GM18861 (cell line): ENCODE results near the gene ZNF728.
"Not testable (repeated sequence)": the region's sequence is repeated elsewhere in the genome, so short reads cannot be mapped to it uniquely, and the experiment has no call there.

Experiments
- ATAC-seq: cut with Tn5 transposase; IDR thresholded peaks from one replicate; pipeline ENCODE4 v1.9.1; 2021; ENCODE audit not compliant: unreplicated experiment

The ZNF728 gene

DNA sequence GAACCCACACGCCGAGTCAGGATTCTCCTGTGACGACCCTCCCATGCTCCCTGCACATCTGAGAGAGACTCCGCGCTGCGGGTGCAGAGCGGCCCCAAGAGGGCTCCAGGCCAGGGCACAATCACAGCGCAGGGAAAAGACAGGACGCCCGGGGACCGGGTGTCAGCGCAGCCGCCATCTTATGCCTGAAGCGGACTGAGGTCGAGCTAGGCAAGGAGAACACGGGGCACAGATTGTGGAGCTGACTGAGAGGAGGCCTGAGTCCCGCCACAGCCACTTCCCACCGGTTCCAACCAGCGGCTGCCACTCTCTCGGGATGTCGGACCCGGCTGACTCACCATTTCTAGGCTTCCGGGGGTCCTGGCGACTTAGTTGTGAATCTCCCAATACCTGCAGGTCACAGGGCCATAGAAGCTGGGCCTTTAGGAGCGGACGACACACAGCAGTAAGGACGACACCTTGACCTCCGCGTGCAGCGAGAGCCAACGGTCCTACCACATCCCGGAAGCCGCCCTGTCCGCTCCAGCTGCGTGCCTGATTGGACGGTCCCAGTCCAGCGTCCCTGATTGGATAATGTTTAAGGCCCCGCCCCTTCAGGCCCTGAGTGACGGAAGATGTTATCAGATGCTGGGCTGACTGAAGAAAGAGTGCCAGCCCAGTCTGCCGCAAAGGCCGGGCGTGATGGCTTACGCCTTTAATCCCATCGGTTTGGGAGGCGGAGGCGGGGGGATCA is at the start of gene ZNF728:
Gene ZNF728, minus strand, starts transcription at position 487 of the 733 bp plus-strand sequence. Its CDS starts 146 bp downstream, at position 341.
- no peak for ATAC-seq

DNA sequence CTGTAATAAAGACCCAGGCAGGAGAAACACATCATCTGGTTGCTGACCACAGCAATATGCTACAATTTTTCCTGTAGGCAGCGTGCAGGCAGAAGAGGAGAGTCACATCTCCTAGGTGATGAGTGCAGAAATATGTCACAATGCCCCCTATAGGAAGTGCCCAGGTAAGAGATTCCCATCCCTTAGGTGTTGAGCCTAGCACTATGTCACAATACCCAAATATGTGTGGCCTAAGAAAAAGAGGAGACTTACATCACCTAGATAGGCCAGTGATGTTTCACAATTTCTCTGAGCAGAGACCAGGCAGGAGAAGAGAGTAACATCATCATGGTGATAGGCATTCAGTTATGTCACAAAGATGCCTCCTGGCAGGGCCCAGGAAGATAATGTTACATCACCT is 49.4 kb upstream of the ZNF728 start:
- no peak for ATAC-seq

GRCh38 chr19:23049256-23049655 is 46.3 kb upstream of the ZNF728 start:
- no peak for ATAC-seq

DNA sequence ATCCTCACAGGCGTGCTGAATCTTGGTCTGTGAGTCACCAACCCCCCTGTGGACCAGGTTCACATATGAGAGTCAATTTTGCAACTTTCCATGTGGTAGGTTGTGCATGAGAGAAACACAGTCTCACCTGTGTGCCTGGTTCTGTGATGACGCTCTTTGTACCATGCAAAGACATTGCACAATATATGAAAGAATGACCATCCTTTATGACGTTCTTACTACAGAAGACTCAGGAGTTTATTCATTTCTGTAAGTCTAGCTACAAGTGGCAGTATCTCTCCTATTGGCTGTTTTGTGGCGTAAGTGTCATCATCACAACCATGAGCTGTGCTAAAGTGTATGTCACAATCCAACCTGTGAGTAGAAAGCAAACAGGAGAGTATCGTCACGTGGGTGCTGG is 43.8 kb upstream of the ZNF728 start:
- ATAC-seq: no peak

DNA sequence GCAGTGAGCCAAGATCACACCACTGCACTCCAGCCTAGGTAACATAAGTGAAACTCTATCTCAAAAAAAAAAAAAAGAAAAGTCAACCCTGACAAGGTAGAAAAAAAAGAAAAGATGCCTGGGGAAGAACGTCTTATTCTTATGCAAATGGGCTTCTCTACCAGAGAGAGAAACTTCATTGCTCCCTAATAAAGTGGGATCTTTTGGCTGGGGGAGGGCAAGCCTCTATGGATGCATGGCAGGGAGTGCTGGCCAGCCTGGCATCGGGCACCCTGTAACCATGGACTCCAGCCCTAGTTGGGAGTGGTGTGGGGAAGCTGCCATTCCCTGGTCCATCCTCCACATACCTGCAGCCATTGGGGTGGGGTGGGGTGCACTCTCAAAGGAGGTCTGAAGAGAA is 30.7 kb upstream of the ZNF728 start:
- ATAC-seq: no peak

- no peak for ATAC-seq
These were observed 12.7 kb upstream of the ZNF728 start for GRCh38 chr19:23015660-23016059.

GRCh38 chr19:22994957-22995356 is 8.0 kb downstream of the ZNF728 start:
- ATAC-seq: not testable (repeated sequence)

GRCh38 chr19:22976248-22976647 is 26.7 kb downstream of the ZNF728 start:
- ATAC-seq: no peak

DNA sequence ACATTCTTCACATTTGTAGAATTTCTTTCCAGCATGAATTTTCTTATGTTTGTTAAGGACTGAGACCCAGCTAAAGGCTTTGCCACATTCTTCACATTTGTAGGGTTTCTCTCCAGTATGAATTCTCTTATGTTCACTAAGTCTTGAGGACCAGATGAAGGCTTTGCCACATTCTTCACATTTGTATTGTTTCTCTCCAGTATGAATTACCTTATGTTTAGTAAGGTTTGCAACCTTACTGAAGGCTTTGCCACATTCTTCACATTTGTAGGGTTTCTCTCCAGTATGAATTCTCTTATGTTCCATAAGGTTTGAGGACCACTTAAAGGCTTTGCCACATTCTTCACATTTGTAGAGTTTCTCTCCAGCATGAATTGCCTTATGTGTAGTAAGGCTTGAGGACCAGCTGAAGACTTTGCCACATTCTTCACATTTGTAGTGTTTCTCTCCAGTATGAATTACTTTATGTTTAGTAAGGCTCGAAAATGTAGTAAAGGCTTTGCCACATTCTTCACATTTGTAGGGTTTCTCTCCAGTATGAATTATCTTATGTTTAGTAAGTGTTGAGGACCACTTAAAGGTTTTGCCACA is 27.3 kb downstream of the ZNF728 start:
- ATAC-seq: not testable (repeated sequence)

DNA sequence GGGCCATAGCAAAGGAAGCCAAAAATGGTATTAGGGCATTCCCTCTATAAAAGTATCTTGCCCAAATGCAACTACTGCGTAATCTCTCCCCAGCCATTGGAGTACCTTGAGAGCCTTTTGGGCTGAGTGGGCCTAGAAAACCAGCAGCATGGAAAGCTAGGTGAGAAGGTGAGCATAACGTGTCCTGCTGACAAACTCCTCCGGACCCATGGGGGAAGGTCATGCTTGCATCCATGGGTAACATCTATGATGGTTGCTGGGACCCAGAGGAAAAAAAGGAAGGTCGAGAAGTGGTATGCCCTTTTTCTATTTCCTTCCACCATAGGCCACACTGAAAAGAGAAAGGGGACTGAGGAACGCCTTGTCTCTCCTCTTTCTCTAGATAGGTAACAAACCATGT is 57.4 kb downstream of the ZNF728 start:
- no peak for ATAC-seq

DNA sequence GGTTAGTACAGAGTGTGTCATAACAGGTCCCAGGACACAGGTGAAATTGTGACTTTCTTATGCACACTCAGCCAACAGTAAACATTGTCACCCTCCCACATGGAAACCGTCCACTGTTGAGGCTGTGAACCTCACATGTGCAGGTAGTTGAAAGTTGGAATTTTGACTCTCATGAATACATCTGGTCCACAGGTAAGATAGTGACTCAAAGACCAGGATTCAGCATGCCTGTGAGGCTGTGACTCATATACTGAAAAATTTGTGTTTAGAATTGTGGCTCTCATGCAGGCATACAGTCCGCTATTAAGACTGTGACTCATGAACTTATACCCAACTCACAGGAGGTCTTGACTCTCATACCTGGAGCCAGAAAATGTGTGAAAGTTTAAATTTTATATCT is 67.8 kb downstream of the ZNF728 start:
- ATAC-seq: no peak

DNA sequence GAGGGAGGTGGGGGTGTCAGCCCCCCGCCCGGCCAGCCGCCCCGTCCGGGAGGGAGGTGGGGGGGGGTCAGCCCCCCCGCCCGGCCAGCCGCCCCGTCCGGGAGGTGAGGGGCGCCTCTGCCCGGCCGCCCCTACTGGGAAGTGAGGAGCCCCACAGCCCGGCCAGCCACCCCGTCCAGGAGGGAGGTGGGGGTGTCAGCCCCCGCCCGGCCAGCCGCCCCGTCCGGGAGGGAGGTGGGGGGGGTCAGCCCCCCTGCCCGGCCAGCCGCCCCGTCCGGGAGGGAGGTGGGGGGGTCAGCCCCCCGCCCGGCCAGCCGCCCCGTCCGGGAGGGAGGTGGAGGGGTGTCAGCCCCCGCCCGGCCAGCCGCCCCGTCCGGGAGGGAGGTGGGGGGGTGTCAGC is 75.4 kb downstream of the ZNF728 start:
- ATAC-seq: not testable (repeated sequence)

DNA sequence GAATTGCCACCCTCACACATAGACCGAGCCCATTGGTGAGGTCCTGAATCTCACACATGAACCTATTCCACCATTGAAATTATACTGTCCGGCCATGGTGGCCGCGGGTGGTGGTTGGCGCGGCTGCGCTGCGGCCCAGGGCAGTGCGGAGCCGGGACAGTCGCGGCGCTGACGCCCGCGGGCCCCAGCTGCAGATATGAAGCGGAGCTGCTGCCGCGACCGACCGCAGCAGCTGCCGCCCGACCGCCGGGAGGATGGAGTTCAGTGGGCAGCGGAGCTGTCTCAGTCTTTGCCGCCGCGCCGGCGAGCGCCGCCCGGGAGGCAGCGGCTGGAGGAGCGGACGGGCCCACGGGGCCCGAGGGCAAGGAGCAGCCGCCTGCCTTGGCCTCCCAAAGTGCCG is 77.8 kb downstream of the ZNF728 start:
- not testable (repeated sequence) for ATAC-seq
